ENCODE measurements around the gene MRPL41.
"Not testable (repeated sequence)": the region's sequence is repeated elsewhere in the genome, so short reads cannot be mapped to it uniquely, and the experiment has no call there.

The MRPL41 gene

DNA sequence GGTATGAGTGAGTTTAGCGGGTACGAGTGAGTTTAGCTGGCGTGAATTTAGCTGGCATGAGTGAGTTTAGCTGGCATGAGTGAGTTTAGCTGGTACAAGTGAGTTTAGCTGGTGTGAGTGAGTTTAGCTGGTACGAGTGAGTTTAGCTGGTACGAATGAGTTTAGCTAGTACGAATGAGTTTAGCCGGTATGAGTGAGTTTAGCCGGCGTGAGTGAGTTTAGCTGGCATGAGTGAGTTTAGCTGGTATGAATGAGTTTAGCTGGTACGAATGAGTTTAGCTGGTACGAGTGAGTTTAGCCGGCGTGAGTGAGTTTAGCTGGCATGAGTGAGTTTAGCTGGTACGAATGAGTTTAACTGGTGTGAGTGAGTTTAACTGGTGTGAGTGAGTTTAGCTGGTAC lies 42.5 kb upstream of the MRPL41 start:
- DNase-seq (ENCODE audit: low read depth): no peak
- no peak overlapping the region for H3K4me3 ChIP-seq (ENCODE audit: low read length)
- TF ChIP-seq, protein P1, sequence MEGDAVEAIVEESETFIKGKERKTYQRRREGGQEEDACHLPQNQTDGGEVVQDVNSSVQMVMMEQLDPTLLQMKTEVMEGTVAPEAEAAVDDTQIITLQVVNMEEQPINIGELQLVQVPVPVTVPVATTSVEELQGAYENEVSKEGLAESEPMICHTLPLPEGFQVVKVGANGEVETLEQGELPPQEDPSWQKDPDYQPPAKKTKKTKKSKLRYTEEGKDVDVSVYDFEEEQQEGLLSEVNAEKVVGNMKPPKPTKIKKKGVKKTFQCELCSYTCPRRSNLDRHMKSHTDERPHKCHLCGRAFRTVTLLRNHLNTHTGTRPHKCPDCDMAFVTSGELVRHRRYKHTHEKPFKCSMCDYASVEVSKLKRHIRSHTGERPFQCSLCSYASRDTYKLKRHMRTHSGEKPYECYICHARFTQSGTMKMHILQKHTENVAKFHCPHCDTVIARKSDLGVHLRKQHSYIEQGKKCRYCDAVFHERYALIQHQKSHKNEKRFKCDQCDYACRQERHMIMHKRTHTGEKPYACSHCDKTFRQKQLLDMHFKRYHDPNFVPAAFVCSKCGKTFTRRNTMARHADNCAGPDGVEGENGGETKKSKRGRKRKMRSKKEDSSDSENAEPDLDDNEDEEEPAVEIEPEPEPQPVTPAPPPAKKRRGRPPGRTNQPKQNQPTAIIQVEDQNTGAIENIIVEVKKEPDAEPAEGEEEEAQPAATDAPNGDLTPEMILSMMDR (IDR thresholded peaks at IDR 0.05; ENCODE audit: insufficient read depth, low read depth, low read length, missing control alignments): no peak

DNA sequence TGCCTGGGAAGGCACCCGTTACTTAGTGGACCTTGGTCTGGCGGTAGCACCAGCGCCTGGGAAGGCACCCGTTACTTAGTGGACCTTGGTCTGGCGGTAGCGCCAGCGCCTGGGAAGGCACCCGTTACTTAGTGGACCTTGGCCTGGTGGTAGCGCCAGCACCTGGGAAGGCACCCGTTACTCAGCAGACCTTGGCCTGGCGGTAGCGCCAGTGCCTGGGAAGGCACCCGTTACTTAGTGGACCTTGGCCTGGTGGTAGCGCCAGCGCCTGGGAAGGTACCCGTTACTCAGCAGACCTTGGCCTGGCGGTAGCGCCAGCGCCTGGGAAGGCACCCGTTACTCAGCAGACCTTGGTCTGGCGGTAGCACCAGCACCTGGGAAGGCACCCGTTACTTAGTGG lies 40.6 kb upstream of the MRPL41 start:
- H3K4me3 ChIP-seq (ENCODE audit: low read length); DNase-seq (ENCODE audit: low read depth): not testable (repeated sequence)

DNA sequence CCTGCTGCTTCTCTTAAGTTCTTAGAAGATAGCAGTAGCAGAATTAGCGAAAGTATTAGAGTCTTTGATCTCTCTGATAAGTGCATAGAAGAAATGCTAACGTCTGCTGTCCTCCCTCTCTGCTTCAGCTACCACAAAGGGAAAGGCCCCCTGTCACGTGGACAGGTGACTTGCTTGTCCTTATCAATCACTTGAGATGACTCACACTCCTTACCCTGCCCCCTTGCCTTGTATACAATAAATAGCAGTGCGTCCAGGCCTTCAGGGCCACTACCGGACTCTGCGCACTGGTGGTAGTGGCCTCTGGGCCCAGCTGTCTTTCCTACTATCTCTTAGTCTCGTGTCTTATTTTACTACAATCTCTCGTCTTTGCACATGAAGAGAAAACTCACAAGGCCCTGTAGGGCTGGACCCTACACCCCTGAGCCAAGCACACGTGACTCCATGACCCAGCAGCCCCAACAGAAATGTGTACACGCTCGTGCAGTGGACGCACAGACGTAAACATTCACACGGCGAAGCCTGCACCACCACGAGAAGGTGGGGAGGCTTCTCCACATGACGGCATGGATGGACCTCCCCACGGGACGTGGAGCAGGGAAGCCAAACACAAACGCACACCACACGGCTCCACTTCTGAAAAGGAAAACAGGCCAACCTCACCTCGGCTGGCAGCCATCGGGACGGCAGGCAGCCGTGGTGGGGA lies 39.8 kb upstream of the MRPL41 start:
- H3K4me3 ChIP-seq (ENCODE audit: low read length): no peak overlapping the region
- TF ChIP-seq, protein P1 (IDR thresholded peaks at IDR 0.05; ENCODE audit: insufficient read depth, low read depth, low read length, missing control alignments): no peak
- no peak for DNase-seq (ENCODE audit: low read depth)

DNA sequence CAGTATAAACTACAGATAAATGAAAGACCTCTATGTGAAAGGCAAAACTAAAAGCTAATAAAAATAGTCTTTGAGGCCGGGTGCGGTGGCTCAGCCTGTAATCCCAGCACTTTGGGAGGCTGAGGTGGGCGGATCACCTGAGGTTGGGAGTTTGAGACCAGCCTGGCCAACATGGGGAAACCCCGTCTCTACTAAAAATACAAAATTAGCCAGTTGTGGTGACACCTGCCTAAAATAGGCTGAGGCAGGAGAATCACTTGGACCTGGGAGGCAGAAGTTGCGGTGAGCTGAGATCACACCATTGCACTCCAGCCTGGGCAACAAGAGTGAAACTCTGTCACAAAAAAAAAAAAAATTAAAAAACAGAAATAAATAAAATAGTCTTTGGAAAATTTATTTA lies 38.5 kb upstream of the MRPL41 start:
- H3K4me3 ChIP-seq (ENCODE audit: low read length); DNase-seq (ENCODE audit: low read depth): not testable (repeated sequence)

DNA sequence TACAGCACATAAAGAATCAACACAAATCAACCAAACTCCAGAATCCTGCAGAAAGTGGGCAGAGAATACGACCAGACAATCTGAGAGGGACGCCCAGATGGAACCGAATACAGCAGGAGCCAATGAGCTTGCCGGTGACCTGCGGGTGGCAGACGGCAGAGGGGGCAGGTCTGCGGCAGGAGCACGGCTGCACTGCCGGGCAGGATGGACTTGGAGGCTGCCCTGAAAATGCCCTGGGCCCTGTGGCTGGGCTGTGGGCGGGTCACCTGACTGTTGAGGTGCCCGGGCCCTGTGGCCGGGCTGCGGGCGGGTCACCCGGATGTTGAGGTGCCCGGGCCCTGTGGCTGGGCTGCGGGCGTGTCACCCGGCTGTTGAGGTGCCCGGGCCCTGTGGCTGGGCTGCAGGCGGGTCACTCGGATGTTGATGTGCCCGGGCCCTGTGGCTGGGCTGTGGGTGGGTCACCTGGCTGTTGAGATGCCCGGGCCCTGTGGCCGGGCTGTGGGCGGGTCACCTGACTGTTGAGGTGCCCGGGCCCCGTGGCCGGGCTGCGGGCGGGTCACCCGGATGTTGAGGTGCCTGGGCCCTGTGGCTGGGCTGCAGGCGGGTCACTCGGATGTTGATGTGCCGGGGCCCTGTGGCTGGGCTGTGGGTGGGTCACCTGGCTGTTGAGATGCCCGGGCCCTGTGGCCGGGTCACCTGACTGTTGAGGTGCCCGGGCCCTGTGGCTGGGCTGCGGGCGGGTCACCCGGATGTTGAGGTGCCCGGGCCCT lies 37.7 kb upstream of the MRPL41 start:
- H3K4me3 ChIP-seq (ENCODE audit: low read length); DNase-seq (ENCODE audit: low read depth): not testable (repeated sequence)

DNA sequence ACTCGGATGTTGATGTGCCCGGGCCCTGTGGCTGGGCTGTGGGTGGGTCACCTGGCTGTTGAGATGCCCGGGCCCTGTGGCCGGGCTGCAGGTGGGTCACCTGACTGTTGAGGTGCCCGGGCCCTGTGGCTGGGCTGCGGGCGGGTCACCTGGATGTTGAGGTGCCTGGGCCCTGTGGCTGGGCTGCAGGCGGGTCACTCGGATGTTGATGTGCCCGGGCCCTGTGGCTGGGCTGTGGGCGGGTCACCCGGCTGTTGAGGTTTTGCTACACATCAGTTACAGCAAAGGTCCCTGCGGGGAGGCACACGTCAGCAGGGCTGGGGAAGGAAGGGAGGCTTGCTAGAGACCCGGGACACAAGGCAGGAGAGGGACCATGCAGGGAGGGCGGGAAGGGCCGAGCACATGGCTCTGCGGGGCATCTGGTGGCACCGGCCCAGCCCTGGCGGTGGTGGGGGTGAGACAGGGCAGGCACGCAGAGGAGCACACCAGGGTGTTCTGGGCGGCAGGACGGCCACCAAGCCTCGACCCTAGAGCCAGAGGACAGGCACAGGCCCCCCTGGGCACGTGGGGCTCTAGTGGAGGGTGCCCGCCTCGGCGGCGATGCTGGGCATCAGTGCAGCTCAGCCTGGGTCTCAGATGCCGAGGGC lies 36.9 kb upstream of the MRPL41 start:
- TF ChIP-seq, protein P1 (IDR thresholded peaks at IDR 0.05; ENCODE audit: insufficient read depth, low read depth, low read length, missing control alignments): no peak
- no peak for DNase-seq (ENCODE audit: low read depth)

GRCh38 chr9:137515338-137515724 lies 36.3 kb upstream of the MRPL41 start:
- DNase-seq (ENCODE audit: low read depth): no peak
- H3K4me3 ChIP-seq (ENCODE audit: low read length): no peak overlapping the region
- TF ChIP-seq, protein P1 (IDR thresholded peaks at IDR 0.05; ENCODE audit: insufficient read depth, low read depth, low read length, missing control alignments): no peak

More for the DNA sequence above, 36.9 kb upstream of the MRPL41 start:
- H3K4me3 ChIP-seq (ENCODE audit: low read length): no peak overlapping the region

DNA sequence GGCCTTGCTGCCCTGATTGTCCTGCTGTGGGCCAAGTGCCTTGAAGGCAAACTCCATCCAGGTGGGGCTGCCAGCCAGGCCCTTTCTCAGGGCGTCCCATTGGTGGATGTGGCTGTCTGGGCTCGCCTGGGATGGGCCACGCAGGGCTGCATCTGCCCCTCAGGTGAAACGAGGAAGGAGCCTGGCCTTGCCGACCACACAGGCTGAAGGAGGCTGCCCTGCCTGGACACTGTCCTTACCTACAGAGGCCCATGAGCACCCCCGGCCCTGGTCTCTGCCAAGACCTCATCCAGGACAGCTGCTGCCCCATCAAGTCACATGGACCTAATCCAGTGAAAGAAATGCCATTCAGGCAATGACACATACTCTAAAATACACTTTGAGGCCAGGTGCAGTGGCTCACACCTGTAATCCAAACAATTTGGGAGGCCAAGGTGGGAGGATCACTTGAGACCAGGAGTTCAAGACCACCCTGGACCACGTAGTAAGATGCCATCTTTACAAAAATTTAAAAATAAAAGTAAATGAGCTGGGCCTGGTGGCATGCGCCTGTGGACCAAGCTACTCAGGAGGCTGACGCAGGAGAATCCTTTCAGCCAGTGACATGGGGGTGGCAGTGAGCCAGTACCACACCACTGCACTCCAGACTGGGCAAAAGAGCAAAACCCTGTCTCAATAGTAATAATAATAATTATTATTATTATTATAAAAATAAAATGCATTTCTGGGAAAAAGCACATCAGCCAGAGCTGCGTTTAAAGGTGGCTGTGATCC lies 35.3 kb upstream of the MRPL41 start:
- TF ChIP-seq, protein P1 (IDR thresholded peaks at IDR 0.05; ENCODE audit: insufficient read depth, low read depth, low read length, missing control alignments): no peak
- no peak overlapping the region for H3K4me3 ChIP-seq (ENCODE audit: low read length)
- DNase-seq (ENCODE audit: low read depth): no peak

- not testable (repeated sequence) for DNase-seq (ENCODE audit: low read depth); H3K4me3 ChIP-seq (ENCODE audit: low read length)
Observed at GRCh38 chr9:137518661-137519459, 32.8 kb upstream of the MRPL41 start.
